GM21529 (cell line): ENCODE results near the gene BBS1.

Experiments
- ATAC-seq: cut with Tn5 transposase; IDR thresholded peaks from one replicate; pipeline ENCODE4 v1.9.1; 2021; ENCODE audit not compliant: unreplicated experiment

The BBS1 gene

DNA sequence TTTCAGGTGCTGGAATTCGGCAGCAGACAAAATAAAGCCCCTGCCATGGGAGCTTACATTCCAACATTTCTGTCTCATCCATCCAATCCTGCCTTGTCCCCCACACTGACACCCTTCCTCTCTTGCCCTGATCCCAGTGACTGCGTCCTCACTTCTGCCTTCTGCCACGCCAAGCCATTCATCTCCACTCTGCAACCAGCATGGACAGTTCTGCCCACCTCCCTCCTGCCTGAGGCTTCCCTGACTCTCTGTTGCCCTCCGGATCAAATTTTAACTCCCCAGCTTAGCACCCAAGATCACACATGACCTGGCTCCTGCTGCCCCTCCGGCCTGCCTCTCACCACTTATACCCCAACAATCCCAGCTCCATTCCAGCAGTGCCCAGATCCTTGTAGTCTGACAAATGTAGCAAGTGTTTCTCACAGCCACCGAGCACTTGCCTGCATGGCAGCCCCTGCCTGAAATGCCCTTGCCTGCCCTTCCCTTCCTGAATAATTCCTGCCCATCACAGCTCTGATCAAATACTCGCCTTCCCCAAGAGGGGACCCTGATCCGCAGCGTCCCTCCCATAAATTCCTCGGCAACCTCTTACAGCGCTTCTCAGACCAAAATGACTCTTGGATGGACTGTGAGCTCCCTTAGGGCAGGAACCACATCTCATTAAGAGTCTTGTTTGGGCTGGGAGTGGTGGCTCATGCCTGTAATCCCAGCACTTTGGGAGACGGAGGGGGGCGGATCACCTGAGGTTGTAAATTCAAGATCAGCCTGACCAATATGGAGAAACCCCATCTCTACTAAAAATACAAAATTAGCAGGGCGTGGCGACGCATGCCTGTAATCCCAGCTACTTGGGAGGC is 38.6 kb downstream of the BBS1 start:
- no peak for ATAC-seq

DNA sequence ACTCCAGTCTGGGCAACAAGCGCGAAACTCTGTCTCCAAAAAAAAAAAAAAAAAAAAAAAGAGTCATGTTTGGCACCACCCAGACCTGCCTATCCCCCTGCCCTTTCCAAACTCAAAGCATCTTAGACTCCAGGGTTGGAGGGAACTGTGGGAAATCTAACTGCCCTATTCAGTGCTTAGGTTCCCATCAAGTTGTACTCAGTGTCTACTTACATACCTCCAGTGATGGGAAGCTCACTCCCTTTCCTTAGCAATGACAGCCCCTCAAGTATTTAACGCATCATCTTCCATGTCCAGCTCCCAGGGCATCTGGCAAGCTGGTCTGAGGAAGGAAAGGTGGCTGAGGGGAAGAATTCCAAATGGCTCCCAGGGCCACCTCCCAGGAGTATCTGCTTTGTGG is 39.3 kb downstream of the BBS1 start:
- ATAC-seq, result no peak

- no peak for ATAC-seq
Observed at GRCh38 chr11:66550887-66551286, 40.5 kb downstream of the BBS1 start.

DNA sequence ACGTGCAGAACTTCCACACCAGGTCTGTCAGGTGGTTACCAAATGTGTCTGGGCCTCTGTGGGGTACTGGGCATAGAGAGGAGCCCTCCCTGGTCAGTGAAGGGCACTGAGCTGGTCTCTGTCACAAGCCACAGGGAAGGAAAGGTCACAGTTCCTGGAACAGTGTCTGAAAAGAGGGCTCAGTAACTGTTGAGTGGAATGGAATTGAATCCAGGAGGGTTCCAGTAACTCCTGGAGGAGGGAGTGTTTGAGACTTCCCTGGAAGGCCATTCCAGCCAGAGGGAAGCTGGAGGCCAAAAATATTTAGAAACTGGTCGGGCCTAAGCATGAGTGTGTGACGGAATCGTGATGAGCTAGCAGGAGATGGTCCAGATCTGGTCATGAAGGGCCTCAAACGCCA is 44.2 kb downstream of the BBS1 start:
- no peak for ATAC-seq

DNA sequence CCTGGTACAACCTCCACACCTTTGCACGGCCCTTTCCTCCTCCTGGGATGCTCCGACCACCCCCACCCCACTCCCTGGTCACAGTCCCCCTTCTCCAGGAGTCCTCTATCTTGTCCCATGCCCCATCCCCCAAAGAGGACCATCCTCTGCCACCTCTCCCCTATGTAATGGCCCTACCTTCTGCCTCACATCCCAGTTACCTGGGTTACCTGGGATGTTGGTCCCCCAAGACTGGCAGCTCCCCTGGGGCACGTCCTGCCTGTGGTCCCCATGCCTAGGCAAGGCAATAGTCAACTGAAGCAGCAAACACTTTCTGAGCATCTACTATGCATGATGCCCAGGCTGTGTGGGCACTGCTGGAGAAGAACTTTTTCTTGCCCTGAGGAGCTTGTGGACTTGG is 45.0 kb downstream of the BBS1 start:
- ATAC-seq, result no peak

DNA sequence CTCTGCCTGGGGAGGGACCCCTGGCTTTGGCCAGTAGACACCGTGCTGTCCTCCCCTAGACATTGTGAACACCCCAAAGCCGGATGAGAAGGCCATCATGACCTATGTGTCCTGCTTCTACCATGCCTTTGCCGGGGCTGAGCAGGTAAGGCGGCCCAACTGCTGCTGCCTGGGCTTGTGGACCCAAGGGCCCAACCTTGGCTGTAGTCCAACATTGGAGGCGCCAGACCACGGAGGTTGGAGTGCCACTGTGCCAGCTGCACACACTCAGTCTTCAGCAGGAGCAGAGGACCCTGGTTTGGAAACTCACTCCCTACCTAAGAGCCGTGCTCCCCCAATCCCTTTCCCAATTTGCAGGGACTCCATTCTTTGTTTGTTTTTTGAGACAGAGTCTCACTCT is 45.7 kb downstream of the BBS1 start:
- no peak for ATAC-seq

DNA sequence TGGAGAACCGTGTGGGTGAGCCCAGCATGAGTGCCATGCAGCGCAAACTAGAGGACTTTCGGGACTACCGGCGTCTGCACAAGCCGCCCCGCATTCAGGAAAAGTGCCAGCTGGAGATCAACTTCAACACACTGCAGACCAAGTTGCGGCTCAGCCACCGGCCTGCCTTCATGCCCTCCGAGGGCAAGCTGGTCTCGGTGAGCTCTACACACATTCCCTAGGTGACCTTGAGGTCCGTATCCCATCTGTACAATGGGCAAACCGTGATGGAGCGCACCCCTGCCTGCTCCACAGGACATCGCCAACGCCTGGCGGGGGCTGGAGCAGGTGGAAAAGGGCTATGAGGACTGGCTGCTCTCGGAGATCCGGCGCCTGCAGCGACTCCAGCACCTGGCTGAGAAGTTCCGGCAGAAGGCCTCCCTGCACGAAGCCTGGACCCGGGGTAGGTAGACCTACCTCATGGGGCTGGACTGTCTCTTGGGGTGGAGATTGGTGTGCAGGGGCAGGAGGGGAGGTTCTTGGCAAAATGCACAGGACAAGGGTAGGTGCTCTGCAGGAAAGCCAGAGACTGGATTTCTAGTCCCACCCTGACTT is 47.4 kb downstream of the BBS1 start:
- no peak for ATAC-seq

DNA sequence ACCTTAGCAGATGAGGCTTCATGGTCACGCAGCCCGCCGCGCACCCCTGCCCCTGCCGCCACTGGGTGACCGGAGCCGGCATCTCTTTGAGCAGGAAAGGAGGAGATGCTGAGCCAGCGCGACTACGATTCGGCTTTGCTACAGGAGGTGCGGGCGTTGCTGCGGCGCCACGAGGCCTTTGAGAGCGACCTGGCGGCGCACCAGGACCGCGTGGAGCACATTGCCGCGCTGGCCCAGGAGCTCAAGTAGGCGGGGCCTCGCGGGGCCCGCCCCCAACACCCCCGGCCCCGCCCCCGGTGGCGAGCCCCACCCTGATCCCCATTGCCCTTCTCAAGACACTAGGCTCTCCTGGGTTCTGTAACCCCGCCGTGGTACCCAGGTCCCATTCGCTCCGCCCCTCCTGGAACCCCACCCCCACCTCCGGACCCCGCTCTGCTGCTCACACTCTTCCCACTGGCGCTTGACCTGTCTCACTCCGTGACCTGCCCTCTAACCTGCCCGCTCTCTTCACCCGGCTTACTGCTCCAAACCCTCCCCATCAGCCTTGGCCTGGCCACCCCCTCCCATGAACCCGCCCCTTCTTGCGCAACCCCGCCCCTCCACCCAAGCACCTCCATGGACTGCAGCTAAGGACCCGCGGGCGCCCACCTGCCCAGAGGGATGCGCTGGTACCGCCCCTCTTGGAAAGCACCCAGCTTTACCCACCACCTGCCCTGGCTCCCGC is 48.9 kb downstream of the BBS1 start:
- no peak for ATAC-seq

DNA sequence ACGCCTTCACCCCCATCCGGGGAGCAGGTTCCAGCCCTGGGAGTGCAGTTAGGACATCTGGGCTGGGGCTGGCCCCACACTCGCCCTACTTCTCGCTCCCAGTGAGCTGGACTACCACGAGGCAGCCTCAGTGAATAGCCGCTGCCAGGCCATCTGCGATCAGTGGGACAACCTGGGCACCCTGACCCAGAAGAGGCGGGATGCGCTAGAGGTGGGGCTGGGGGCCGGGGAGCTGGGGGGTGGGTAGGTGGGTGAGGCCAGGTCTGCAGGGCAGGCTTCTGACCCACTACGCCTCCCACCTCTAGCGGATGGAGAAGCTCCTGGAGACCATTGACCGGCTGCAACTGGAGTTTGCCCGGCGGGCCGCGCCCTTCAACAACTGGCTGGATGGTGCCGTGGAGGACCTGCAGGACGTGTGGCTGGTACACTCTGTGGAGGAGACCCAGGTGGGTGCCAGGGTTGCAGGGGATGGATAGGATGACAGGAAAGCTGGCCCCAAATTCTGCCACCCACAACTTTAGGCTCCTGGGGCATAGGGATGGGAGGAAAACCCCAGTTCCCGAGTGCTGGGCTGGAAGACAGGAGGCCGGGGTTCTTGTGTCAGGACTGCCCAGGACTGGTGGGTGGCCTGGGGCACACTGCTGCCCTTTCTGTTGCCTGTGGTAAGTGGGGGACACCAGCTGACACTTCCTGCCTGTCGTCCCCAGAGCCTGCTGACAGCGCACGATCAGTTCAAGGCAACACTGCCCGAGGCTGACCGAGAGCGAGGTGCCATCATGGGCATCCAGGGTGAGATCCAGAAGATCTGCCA is 49.6 kb downstream of the BBS1 start:
- no peak for ATAC-seq

GRCh38 chr11:66561178-66561974 is 50.9 kb downstream of the BBS1 start:
- no peak for ATAC-seq

GRCh38 chr11:66561975-66562248 is 51.5 kb downstream of the BBS1 start:
- no peak for ATAC-seq

DNA sequence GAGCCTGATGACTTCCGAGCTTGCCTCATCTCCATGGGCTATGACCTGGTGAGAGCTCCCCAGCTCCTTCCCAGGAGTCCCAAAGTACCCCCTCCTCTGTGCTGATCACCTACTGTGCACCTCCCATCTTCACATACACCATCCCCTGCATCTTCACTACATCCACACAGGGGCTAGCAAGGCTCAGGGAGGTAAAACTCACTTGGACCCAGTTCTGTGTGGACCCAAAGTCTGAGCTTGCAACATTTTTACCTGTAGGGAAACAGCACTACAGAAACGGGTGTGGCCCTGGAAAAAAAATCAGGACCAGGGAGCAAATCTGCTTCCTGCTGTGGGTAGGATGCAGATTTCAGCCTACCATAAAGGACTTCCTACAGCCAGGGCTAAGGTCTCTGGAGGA is 51.8 kb downstream of the BBS1 start:
- no peak for ATAC-seq

GRCh38 chr11:66562907-66563583 is 52.6 kb downstream of the BBS1 start:
- no peak for ATAC-seq

DNA sequence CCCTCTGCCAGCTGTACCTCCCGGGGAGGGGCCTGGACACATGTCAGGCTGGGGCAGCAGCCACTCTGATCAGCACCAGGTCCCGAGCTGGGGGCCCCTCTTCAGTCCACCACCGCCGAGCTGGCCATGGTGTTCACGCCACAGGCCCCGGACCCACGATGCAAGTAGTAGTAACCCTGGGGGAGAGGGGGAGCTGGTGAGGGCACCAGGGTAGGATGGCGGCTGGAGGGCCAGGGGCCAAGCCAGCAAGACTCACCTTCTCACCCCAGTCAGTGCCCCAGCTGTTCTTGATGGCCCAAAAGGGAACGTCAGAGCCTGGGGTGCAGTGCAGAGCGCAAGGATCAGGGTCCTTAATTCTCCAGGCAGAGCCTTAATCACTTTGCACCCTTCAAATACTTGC is 53.4 kb downstream of the BBS1 start:
- ATAC-seq, result no peak

DNA sequence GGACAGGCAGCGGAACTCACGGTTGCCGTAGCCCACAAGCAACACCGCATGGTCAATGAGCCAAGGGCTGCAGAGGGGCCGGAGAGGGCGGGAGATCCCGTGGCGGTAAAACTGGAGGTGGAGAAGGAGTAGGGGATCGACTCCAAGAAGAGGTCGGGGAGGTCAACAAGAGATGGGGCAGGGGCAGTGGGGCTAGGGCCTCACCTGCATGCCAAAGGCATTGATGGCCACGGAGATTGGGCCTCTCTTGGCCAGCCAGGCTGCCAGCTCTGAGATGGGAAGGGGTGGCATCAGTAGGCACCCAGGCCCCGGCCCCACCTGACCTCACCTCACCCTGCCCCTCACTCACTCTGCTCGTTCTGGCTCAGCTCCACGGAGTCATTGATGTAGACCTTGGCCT is 54.1 kb downstream of the BBS1 start:
- ATAC-seq, result no peak

GRCh38 chr11:66564984-66565383 is 54.5 kb downstream of the BBS1 start:
- no peak for ATAC-seq

- no peak for ATAC-seq
Observed at GRCh38 chr11:66566221-66566620, 55.8 kb downstream of the BBS1 start.

- no peak for ATAC-seq
Observed at GRCh38 chr11:66567787-66568123, 57.3 kb downstream of the BBS1 start.

DNA sequence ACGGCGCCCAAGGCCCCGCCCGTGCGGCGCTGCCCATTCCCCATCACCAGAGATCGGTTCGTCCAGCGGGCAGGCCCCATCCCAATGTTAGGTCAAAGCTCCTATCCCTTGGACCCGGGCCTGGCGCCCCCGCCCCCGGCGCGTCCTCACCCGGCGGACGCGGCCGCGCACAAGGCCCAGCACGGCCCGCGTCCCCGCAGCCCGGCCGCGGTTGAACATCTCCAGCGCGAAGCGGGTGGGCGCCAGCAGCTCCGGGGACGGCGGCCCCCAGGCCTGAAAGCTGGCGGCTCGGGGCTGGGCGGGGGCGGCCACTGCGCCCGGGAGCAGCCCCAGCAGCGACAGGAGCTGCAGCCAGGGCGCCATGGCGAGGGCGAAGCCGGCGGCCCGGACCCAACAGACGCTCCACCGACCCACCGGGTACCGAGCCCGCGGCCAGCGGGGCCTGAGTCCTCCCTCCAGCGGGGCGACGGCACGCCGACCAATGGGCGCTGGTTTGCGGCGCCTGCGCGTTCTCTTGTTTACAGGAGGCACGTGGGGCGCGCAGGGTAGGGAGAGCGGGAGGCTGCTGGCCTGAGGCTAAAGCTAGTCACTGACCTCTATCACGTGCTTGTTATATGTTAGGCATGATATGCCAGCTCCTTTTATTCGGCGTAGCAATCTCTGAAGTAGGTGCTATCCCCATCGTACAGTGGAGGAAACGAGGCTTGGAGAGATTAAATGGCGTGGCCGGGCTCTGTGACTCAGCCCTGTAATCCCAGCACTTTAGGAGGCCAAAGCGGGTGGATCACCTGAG is 57.9 kb downstream of the BBS1 start, which contains the start of gene CTSF:
Gene CTSF (minus strand): TSS at position 483 of the 793 bp plus-strand sequence. CDS start 120 bp downstream, at position 363.
- no peak for ATAC-seq
